Esophagus muscularis mucosa (tissue), 4 donors: ENCODE data around the gene STRIT1. TPM values are rescaled to one million over a fixed set of nuclear protein-coding genes. Genes with fewer than 3 reads are reported as not detected.

Experiments
- DNase-seq: peaks from one replicate; pipeline ENCODE4 v3.0.0-alpha.2; 2017; ENCODE audit errors: extremely low spot score
- H3K27ac ChIP-seq, 4 donors: fragments of 200-600 bp; sonication (generic); replicated peaks in 1 of 4; 1 replicate in 3 of 4; 2 replicates in 1 of 4; pipeline ENCODE4 v1.5.1; 2016 to 2019; ENCODE audit warnings: mild to moderate bottlenecking in 1 of 4
- H3K27me3 ChIP-seq, 4 donors: fragments of 200-600 bp; sonication (generic); one replicate each; pipeline versions ENCODE4 v1.5.1 to v1.6.0; 2016 to 2019
- H3K36me3 ChIP-seq, 4 donors: fragments of 200-600 bp; sonication (generic); one replicate each; pipeline ENCODE4 v1.5.1; 2016 to 2019
- H3K4me1 ChIP-seq, 4 donors: fragments of 200-600 bp; sonication (generic); one replicate each; pipeline ENCODE4 v1.5.1; 2016 to 2019
- H3K4me3 ChIP-seq, 4 donors: fragments of 200-600 bp; sonication (generic); 1 replicate in 2 of 4; 2 replicates in 2 of 4; pipeline ENCODE4 v1.5.1; 2016 to 2019; ENCODE audit warnings: mild to moderate bottlenecking in 4 of 4, moderate library complexity in 1 of 4
- H3K9me3 ChIP-seq, 4 donors: fragments of 200-600 bp; sonication (generic); 1 replicate in 3 of 4; 2 replicates in 1 of 4; pipeline ENCODE4 v1.5.1; 2016 to 2019
- CTCF ChIP-seq, 3 experiments: fragments of 200-600 bp in 2 of 3; fragments of 450-650 bp in 1 of 3; sonication (generic) in 2 of 3; IDR thresholded peaks; one replicate each; pipeline ENCODE4 v1.5.1; 2017 to 2019; ENCODE audit warnings: antibody characterized with exemption in 3 of 3, mild to moderate bottlenecking in 2 of 3, moderate library complexity in 1 of 3
- EP300 ChIP-seq: sonication (generic); formaldehyde crosslinking; IDR thresholded peaks from one replicate; pipeline ENCODE4 v1.6.1; 2017; ENCODE audit warnings: antibody characterized with exemption
- POLR2A ChIP-seq: fragments of 450-650 bp; IDR thresholded peaks from one replicate; pipeline ENCODE4 v1.6.1; 2017; ENCODE audit warnings: antibody characterized with exemption, moderate library complexity, mild to moderate bottlenecking, low read depth
- POLR2AphosphoS5 ChIP-seq, 2 donors: sonication (generic); formaldehyde crosslinking; IDR thresholded peaks; one replicate each; pipeline ENCODE4 v1.6.1; 2017; ENCODE audit warnings: antibody characterized with exemption in 2 of 2
- WGBS: methylation state at CpG from one replicate; pipeline ENCODE4 v1.1.5; 2018; 5-methylcytosine and 5-hydroxymethylcytosine counted together
- intact Hi-C: fragments of 100-400 bp; cut with DNase I; formaldehyde crosslinking; loops from one replicate; pipeline ENCODE4 v1.15.1; 2023
- total RNA-seq, 4 donors: library from RNA; depleted of rRNA; stranded (reverse); fragments of >200 nt; gene quantifications; one replicate each; pipeline versions ENCODE4 v1.1.0 to v1.2.1, GENCODE V29; 2016

STRIT1 gene
- total RNA-seq, 4 donors from 2014 or later = not detected

GRCh38 chr3:155320934-155321333, 27.5 kb upstream of the STRIT1 start:
- Histone ChIP-seq H3K27me3 (no peaks in the 10 kb centered on the region), H3K4me3 (no peak overlapping the region), H3K9me3 (no peaks in the 10 kb centered on the region), H3K27ac (no peak overlapping the region), H3K36me3 (no peaks in the 10 kb centered on the region), H3K4me1 (no peaks in the 10 kb centered on the region)
- no peak for DNase-seq
- TF ChIP-seq POLR2AphosphoS5 (IDR thresholded peaks at IDR 0.05) (no peak), CTCF (IDR thresholded peaks at IDR 0.05) (no peak), POLR2A (no peak), EP300 (no peak)
- intact Hi-C loops = loop anchor here (10.0 kb wide), 1 partner anchor 996 kb away; the partner anchor contains the start of gene DHX36

GRCh38 chr3:155318740-155319139, 25.3 kb upstream of the STRIT1 start:
- no peak for TF ChIP-seq POLR2AphosphoS5 (IDR thresholded peaks at IDR 0.05)
- TF ChIP-seq POLR2A = no peak
- no peak for TF ChIP-seq EP300
- no peak for TF ChIP-seq CTCF (IDR thresholded peaks at IDR 0.05)
- intact Hi-C loops = no loop called here
- Histone ChIP-seq H3K27me3 (no peaks in the 10 kb centered on the region), H3K36me3 (no peaks in the 10 kb centered on the region), H3K27ac (no peak overlapping the region), H3K9me3 (no peaks in the 10 kb centered on the region), H3K4me1 (no peaks in the 10 kb centered on the region), H3K4me3 (no peak overlapping the region)
- DNase-seq = no peak
- 88% methylated on average over 2 of the region's 2 CpGs for WGBS

- Histone ChIP-seq H3K4me1 (peaks cover 0 to 6% (median 0%) of the 10 kb centered on the region in 4 donors), H3K27ac (no peak overlapping the region), H3K9me3 (no peaks in the 10 kb centered on the region), H3K27me3 (no peaks in the 10 kb centered on the region), H3K4me3 (no peak overlapping the region), H3K36me3 (no peaks in the 10 kb centered on the region)
- TF ChIP-seq POLR2A = no peak
- TF ChIP-seq POLR2AphosphoS5 (IDR thresholded peaks at IDR 0.05) = no peak
- no peak for TF ChIP-seq EP300
- TF ChIP-seq CTCF (IDR thresholded peaks at IDR 0.05) = no peak
- WGBS = 51% methylated on average over 1 of the region's 1 CpG
- intact Hi-C loops = no loop called here
- DNase-seq = no peak
Measured at GRCh38 chr3:155317211-155317610, 23.7 kb upstream of the STRIT1 start.

- Histone ChIP-seq H3K4me3 (no peak overlapping the region), H3K9me3 (no peaks in the 10 kb centered on the region), H3K4me1 (peaks cover 0 to 6% (median 0%) of the 10 kb centered on the region in 4 donors), H3K27me3 (no peaks in the 10 kb centered on the region), H3K27ac (no peak overlapping the region), H3K36me3 (no peaks in the 10 kb centered on the region)
- no peak for DNase-seq
- intact Hi-C loops = no loop called here
- TF ChIP-seq POLR2A (no peak), EP300 (no peak)
Measured at GRCh38 chr3:155316426-155316825, 22.9 kb upstream of the STRIT1 start.

GRCh38 chr3:155313916-155314315, 20.4 kb upstream of the STRIT1 start:
- DNase-seq = no peak
- H3K4me1 ChIP-seq = peaks cover 0 to 6% (median 0%) of the 10 kb centered on the region in 4 donors
- no peaks in the 10 kb centered on the region for H3K36me3 ChIP-seq
- no peaks in the 10 kb centered on the region for H3K9me3 ChIP-seq
- intact Hi-C loops = no loop called here
- no peak overlapping the region for H3K4me3 ChIP-seq
- no peaks in the 10 kb centered on the region for H3K27me3 ChIP-seq
- H3K27ac ChIP-seq = no peak overlapping the region
- WGBS = 95% methylated on average over 2 of the region's 2 CpGs
- TF ChIP-seq EP300 (no peak), CTCF (IDR thresholded peaks at IDR 0.05) (no peak), POLR2AphosphoS5 (IDR thresholded peaks at IDR 0.05) (no peak), POLR2A (no peak)
